Measurements from ENCODE around the gene VWA3B. TPM values are rescaled to one million over a fixed set of nuclear protein-coding genes. Genes with fewer than 3 reads are reported as not detected.
"Not testable (repeated sequence)": the region's sequence is repeated elsewhere in the genome, so short reads cannot be mapped to it uniquely, and the experiment has no call there.

The VWA3B gene
- total RNA-seq, 1 donor: not detected

GRCh38 chr2:98258906-98259305 is 171.9 kb downstream of the VWA3B start:
- DNase-seq (ENCODE audit: insufficient read length, low spot score, missing footprints): no peak
- TF ChIP-seq CTCF (IDR thresholded peaks at IDR 0.05; ENCODE audit: extremely low read depth, low read depth, low read length): no peak
- Histone ChIP-seq H3K9me3 (ENCODE audit: low read depth, low read length) (no peaks in the 10 kb centered on the region), H3K27ac (ENCODE audit: low read depth, low read length) (no peak overlapping the region), H3K4me1 (ENCODE audit: insufficient read depth, low read length) (no peaks in the 10 kb centered on the region), H3K36me3 (ENCODE audit: insufficient read depth, low read length) (no peaks in the 10 kb centered on the region), H3K4me3 (ENCODE audit: insufficient read depth, low read length) (no peak overlapping the region), H3K4me2 (ENCODE audit: insufficient read depth, low read length) (no peak overlapping the region), H2AFZ (ENCODE audit: low read length) (no peak overlapping the region), H3K27me3 (ENCODE audit: insufficient read depth, low read length) (peaks cover 4% of the 10 kb centered on the region), H4K20me1 (ENCODE audit: insufficient read depth, low read length) (no peaks in the 10 kb centered on the region), H3K79me2 (ENCODE audit: insufficient read depth, low read length) (no peaks in the 10 kb centered on the region)

GRCh38 chr2:98263362-98263761 is 176.4 kb downstream of the VWA3B start:
- Histone ChIP-seq H3K4me3 (ENCODE audit: insufficient read depth, low read length) (no peak overlapping the region), H3K36me3 (ENCODE audit: insufficient read depth, low read length) (no peaks in the 10 kb centered on the region), H3K27me3 (ENCODE audit: insufficient read depth, low read length) (no peaks in the 10 kb centered on the region), H3K4me1 (ENCODE audit: insufficient read depth, low read length) (no peaks in the 10 kb centered on the region), H3K9me3 (ENCODE audit: low read depth, low read length) (no peaks in the 10 kb centered on the region), H3K79me2 (ENCODE audit: insufficient read depth, low read length) (no peaks in the 10 kb centered on the region), H3K27ac (ENCODE audit: low read depth, low read length) (no peak overlapping the region), H3K4me2 (ENCODE audit: insufficient read depth, low read length) (no peak overlapping the region), H2AFZ (ENCODE audit: low read length) (no peak overlapping the region), H4K20me1 (ENCODE audit: insufficient read depth, low read length) (no peaks in the 10 kb centered on the region)
- no peak for TF ChIP-seq CTCF (IDR thresholded peaks at IDR 0.05; ENCODE audit: extremely low read depth, low read depth, low read length)
- DNase-seq (ENCODE audit: insufficient read length, low spot score, missing footprints): no peak

DNA sequence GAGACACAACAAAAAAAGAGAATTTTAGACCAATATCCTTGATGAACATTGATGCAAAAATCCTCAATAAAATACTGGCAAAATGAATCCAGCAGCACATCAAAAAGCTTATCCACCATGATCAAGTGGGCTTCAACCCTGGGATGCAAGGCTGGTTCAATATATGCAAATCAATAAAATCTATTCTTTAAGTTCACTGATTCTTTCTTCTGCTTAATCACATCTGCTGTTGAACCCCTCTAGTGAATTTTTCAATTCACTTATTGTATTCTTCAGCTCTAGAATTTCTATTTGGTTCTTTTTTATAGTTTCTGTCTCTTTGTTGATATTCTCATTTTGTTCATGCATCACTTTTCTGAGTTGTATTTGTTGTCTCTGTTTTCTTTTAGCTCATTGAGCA is 181.3 kb downstream of the VWA3B start:
- not testable (repeated sequence) for H3K4me2 ChIP-seq (ENCODE audit: insufficient read depth, low read length); H3K4me1 ChIP-seq (ENCODE audit: insufficient read depth, low read length); H2AFZ ChIP-seq (ENCODE audit: low read length); H3K79me2 ChIP-seq (ENCODE audit: insufficient read depth, low read length); H4K20me1 ChIP-seq (ENCODE audit: insufficient read depth, low read length); H3K9me3 ChIP-seq (ENCODE audit: low read depth, low read length); H3K36me3 ChIP-seq (ENCODE audit: insufficient read depth, low read length); H3K27ac ChIP-seq (ENCODE audit: low read depth, low read length); H3K27me3 ChIP-seq (ENCODE audit: insufficient read depth, low read length); H3K4me3 ChIP-seq (ENCODE audit: insufficient read depth, low read length); DNase-seq (ENCODE audit: insufficient read length, low spot score, missing footprints)

- Histone ChIP-seq H2AFZ (ENCODE audit: low read length) (no peak overlapping the region), H3K4me1 (ENCODE audit: insufficient read depth, low read length) (no peaks in the 10 kb centered on the region), H3K36me3 (ENCODE audit: insufficient read depth, low read length) (no peaks in the 10 kb centered on the region), H3K79me2 (ENCODE audit: insufficient read depth, low read length) (no peaks in the 10 kb centered on the region), H4K20me1 (ENCODE audit: insufficient read depth, low read length) (no peaks in the 10 kb centered on the region), H3K27me3 (ENCODE audit: insufficient read depth, low read length) (no peaks in the 10 kb centered on the region), H3K9me3 (ENCODE audit: low read depth, low read length) (no peaks in the 10 kb centered on the region), H3K27ac (ENCODE audit: low read depth, low read length) (no peak overlapping the region), H3K4me3 (ENCODE audit: insufficient read depth, low read length) (no peak overlapping the region), H3K4me2 (ENCODE audit: insufficient read depth, low read length) (no peak overlapping the region)
- peak; percentile 70 for TF ChIP-seq CTCF (IDR thresholded peaks at IDR 0.05; ENCODE audit: extremely low read depth, low read depth, low read length)
- DNase-seq (ENCODE audit: insufficient read length, low spot score, missing footprints): peak; percentile 73
These were observed 182.3 kb downstream of the VWA3B start for GRCh38 chr2:98269274-98269673.
